Uterus (tissue), 4 donors: Measurements from ENCODE around the gene PDGFRB. TPM values are rescaled to one million over a fixed set of nuclear protein-coding genes. Genes with fewer than 3 reads are reported as not detected.

ENCODE experiments used
- DNase-seq, 2 donors: peaks; one replicate each; pipeline ENCODE4 v3.0.0-alpha.2; 2019 to 2020
- H3K27ac ChIP-seq, 2 donors: fragments of 200-600 bp; sonication (generic); 1 replicate in 1 of 2; 2 replicates in 1 of 2; pipeline ENCODE4 v1.5.1; 2016 to 2018
- H3K27me3 ChIP-seq, 2 donors: fragments of 200-600 bp; sonication (generic); one replicate each; pipeline ENCODE4 v1.5.1; 2018 to 2019; ENCODE audit warnings: control low read depth in 1 of 2
- H3K36me3 ChIP-seq, 2 donors: fragments of 200-600 bp; sonication (generic); one replicate each; pipeline ENCODE4 v1.5.1; 2019; ENCODE audit warnings: control low read depth in 1 of 2
- H3K4me1 ChIP-seq, 2 donors: fragments of 200-600 bp; sonication (generic); one replicate each; pipeline ENCODE4 v1.5.1; 2018 to 2019; ENCODE audit warnings: control low read depth in 1 of 2
- H3K4me3 ChIP-seq, 2 donors: fragments of 200-600 bp; sonication (generic); 1 replicate in 1 of 2; 2 replicates in 1 of 2; pipeline ENCODE4 v1.5.1; 2018 to 2019; ENCODE audit warnings: mild to moderate bottlenecking in 1 of 2
- H3K9me3 ChIP-seq, 2 donors: fragments of 200-600 bp; sonication (generic); one replicate each; pipeline ENCODE4 v1.5.1; 2019; ENCODE audit warnings: control low read depth in 1 of 2
- POLR2A ChIP-seq, 2 donors: fragments of 450-650 bp; IDR thresholded peaks; one replicate each; pipeline ENCODE4 v1.6.1; 2016; ENCODE audit warnings: antibody characterized with exemption in 2 of 2, mild to moderate bottlenecking in 1 of 2, moderate library complexity in 1 of 2
- intact Hi-C: fragments of 100-400 bp; cut with DNase I; formaldehyde crosslinking; loops from one replicate; pipeline ENCODE4 v1.15.1; 2023; ENCODE audit warnings: low total_unique reads
- total RNA-seq, 4 donors: library from RNA; depleted of rRNA in 3 of 4; stranded (reverse); fragments of >200 nt in 3 of 4; gene quantifications; one replicate each; pipeline versions ENCODE4 v1.1.0 to v1.2.4, GENCODE V29; 2014 to 2023
- TF ChIP-seq, protein P1 (sequence below), 4 experiments: fragments of 200-600 bp in 2 of 4; fragments of 450-650 bp in 2 of 4; sonication (generic) in 2 of 4; IDR thresholded peaks; one replicate each; pipeline ENCODE4 v1.5.1; 2016 to 2019; ENCODE audit warnings: antibody characterized with exemption in 4 of 4, mild to moderate bottlenecking in 2 of 4, moderate library complexity in 1 of 4
- donor health status: DM: yes; HTN: yes; CAD: no.

The PDGFRB gene
- total RNA-seq, 4 donors from 2014 or later = 60.2 to 378 (median 235) TPM

DNA sequence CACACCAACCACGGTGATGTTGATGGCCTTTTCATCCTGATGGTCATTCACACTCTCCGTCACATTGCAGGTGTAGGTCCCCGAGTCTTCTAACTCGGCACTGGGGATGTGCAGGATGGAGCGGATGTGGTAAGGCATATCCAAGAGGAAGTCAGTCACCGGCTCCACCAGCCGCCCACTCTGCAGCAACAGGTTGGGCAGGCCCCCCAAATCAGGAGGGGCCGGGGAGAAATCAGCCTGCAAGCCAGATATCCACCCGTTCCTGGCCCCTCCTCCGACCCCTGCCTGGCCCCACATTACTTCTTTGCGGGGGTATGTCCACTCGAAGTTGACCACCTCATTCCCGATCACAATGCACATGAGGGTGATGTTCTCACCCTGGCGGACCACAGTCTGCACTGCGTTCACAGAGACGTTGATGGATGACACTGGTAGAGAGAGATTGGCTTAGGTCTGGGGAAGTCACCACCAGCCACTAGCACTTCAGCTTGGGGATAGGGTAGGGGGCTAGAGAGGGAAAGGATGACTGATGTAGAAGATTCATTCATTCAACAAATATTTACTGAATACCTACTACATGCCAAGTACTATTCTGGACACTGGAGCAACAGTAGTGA lies 22.0 kb downstream of the PDGFRB start:
- Histone ChIP-seq H3K27ac (peak overlapping the region; percentile 97 to 99), H3K4me1 (peaks cover 14 to 73% of the 10 kb centered on the region in 2 donors), H3K36me3 (no peaks in the 10 kb centered on the region)

DNA sequence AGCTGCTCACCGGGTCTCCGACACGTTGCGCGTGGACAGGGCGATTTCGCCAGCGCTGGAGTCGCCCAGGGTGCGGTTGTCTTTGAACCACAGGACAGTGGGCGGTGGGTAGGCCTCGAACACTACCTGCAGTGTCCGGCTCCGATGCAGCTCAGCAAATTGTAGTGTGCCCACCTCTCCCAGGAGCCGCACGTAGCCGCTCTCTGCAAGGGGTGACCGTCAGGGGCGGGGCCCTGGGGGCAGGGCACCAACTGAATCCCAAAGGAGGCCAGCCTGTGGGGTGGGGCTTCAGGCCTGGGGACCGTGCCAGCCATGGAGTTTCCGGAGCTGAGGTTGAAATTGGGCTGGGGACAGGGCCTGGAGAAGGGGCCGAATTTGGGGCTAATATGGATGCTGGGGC lies 22.9 kb downstream of the PDGFRB start:
- intact Hi-C loops = loop anchor here (5.0 kb wide), 1 partner anchor 85 kb away; no protein-coding TSS in a partner anchor
- no peak overlapping the region for H3K4me3 ChIP-seq
- no peak for DNase-seq
- no peaks in the 10 kb centered on the region for H3K36me3 ChIP-seq
- H3K27ac ChIP-seq = peak overlapping the region; percentile 97 to 99
- no peaks in the 10 kb centered on the region for H3K9me3 ChIP-seq
- H3K27me3 ChIP-seq = no peaks in the 10 kb centered on the region
- H3K4me1 ChIP-seq = peaks cover 14 to 65% of the 10 kb centered on the region in 2 donors
- TF ChIP-seq POLR2A (IDR thresholded peaks at IDR 0.05) = no peak
- TF ChIP-seq, protein P1, sequence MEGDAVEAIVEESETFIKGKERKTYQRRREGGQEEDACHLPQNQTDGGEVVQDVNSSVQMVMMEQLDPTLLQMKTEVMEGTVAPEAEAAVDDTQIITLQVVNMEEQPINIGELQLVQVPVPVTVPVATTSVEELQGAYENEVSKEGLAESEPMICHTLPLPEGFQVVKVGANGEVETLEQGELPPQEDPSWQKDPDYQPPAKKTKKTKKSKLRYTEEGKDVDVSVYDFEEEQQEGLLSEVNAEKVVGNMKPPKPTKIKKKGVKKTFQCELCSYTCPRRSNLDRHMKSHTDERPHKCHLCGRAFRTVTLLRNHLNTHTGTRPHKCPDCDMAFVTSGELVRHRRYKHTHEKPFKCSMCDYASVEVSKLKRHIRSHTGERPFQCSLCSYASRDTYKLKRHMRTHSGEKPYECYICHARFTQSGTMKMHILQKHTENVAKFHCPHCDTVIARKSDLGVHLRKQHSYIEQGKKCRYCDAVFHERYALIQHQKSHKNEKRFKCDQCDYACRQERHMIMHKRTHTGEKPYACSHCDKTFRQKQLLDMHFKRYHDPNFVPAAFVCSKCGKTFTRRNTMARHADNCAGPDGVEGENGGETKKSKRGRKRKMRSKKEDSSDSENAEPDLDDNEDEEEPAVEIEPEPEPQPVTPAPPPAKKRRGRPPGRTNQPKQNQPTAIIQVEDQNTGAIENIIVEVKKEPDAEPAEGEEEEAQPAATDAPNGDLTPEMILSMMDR (IDR thresholded peaks at IDR 0.05) = no peak

More for the DNA sequence above, 22.0 kb downstream of the PDGFRB start:
- Histone ChIP-seq H3K27me3 (no peaks in the 10 kb centered on the region), H3K9me3 (no peaks in the 10 kb centered on the region), H3K4me3 (no peak overlapping the region)
- TF ChIP-seq, protein P1 (IDR thresholded peaks at IDR 0.05) = no peak
- TF ChIP-seq POLR2A (IDR thresholded peaks at IDR 0.05) = no peak
- DNase-seq = no peak
- intact Hi-C loops = loop anchor here (5.0 kb wide), 1 partner anchor 84 kb away; no protein-coding TSS in a partner anchor

DNA sequence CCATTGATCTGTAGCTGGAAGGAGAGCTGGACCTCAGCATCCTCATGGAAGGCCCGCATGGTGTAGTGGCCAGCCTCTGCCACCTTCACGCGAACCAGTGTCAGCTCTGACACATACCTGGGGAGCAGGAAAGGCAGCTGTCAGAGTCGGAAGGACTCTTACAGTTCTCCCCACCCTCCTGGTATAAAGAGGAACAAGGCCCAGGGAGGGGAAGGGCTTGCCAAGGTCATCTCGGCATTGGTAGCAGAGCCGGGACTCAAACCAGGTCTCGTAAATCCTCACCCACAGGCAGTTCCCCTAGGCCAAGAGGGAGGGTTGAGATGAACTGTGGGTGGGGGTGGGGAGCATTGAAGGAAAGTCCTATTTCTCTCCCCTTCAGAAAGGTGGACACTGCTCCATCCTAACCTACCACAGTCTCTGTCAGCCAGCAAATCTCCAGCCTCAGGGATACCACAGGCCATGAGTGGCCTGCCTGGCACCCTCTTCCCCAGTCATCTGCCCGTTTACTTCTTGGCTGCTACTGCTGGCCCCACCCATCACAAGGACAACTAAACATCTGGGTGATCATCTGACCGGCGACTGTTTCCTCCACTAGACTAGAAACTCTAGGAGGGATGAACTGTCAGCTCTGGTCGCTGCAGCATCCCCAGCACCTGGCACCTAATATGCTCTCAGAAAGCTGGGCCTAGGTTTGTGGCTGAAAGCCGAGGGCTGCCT lies 23.5 kb downstream of the PDGFRB start:
- Histone ChIP-seq H3K27ac (peak overlapping the region; percentile 97 to 99), H3K4me3 (no peak overlapping the region), H3K9me3 (no peaks in the 10 kb centered on the region), H3K36me3 (no peaks in the 10 kb centered on the region), H3K27me3 (no peaks in the 10 kb centered on the region), H3K4me1 (peaks cover 9 to 60% of the 10 kb centered on the region in 2 donors)
- TF ChIP-seq, protein P1 (IDR thresholded peaks at IDR 0.05) = no peak
- TF ChIP-seq POLR2A (IDR thresholded peaks at IDR 0.05) = no peak
- peak; percentile 63 to 68 for DNase-seq
- intact Hi-C loops = loop anchor here (5.0 kb wide), 1 partner anchor 85 kb away; no protein-coding TSS in a partner anchor

DNA sequence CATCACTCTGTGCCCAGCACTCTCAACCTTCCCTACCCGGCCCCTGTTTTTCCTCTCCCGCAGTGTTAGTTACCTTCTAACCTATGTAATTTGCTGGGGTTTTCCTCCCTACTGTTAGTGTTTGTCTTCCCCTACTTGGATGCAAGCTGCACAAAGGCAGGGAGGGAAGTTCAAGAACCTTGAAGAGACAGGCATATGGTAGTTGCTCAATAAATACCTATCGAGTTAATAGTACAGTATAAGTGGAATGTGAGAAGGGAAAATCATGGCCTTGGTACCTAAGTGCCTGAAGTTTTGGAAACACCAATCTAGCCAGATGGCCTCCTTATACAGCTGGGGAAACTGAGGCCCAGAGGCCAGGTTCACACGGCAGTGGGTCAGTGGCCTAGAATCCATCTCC lies 24.2 kb downstream of the PDGFRB start:
- Histone ChIP-seq H3K4me3 (no peak overlapping the region), H3K27ac (peak overlapping the region; percentile 97 to 99), H3K4me1 (peaks cover 5 to 53% of the 10 kb centered on the region in 2 donors), H3K9me3 (no peaks in the 10 kb centered on the region), H3K27me3 (no peaks in the 10 kb centered on the region), H3K36me3 (no peaks in the 10 kb centered on the region)
- TF ChIP-seq, protein P1 (IDR thresholded peaks at IDR 0.05) = no peak
- TF ChIP-seq POLR2A (IDR thresholded peaks at IDR 0.05) = no peak
- DNase-seq = no peak
- intact Hi-C loops = loop anchor here (5.0 kb wide), 1 partner anchor 86 kb away; no protein-coding TSS in a partner anchor

DNA sequence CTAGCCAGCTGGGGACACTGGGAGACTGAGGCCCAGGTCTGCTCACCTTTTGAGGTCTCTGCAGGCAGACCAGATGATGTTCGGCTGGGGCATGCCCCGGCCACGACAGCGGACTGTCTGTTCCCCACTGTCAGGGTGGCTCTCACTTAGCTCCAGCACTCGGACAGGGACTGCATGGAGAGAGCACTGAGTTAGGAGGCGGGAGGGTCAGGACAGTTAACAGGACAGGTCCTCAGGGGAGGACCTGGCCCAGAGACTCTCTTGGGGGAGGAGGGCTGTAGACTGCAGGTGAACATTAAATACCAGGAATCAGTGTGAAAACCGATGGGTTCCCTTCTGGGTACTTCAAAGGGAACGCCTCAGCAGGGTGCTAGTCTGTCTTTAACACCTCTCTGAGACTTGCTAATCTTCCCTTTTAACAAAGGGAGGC lies 25.1 kb downstream of the PDGFRB start:
- Histone ChIP-seq H3K4me3 (no peak overlapping the region), H3K9me3 (no peaks in the 10 kb centered on the region), H3K27me3 (no peaks in the 10 kb centered on the region), H3K4me1 (peaks cover 2 to 45% of the 10 kb centered on the region in 2 donors), H3K27ac (peak overlapping the region; percentile 59 to 99), H3K36me3 (no peaks in the 10 kb centered on the region)
- TF ChIP-seq, protein P1 (IDR thresholded peaks at IDR 0.05) = no peak
- no peak for TF ChIP-seq POLR2A (IDR thresholded peaks at IDR 0.05)
- DNase-seq = no peak
- intact Hi-C loops = loop anchor here (5.0 kb wide), 1 partner anchor 87 kb away; no protein-coding TSS in a partner anchor
